Dedifferentiated amniotic fluid mesenchymal stem cell (primary cell): ENCODE measurements around the gene FOXL1.

Source experiments
- DNase-seq: peaks from one replicate; pipeline ENCODE4 v3.0.0-alpha.2; 2016; ENCODE audit errors: extremely low spot score

Gene FOXL1

GRCh38 chr16:86604436-86605193 lies 26.3 kb downstream of the FOXL1 start:
- no peak for DNase-seq

- DNase-seq, result no peak
Measured at GRCh38 chr16:86605950-86606349, 27.6 kb downstream of the FOXL1 start.

- DNase-seq, result no peak
Measured at GRCh38 chr16:86608301-86608747, 30.0 kb downstream of the FOXL1 start.

- DNase-seq, result peak; percentile 90
Measured at GRCh38 chr16:86609115-86609514, 30.8 kb downstream of the FOXL1 start.

DNA sequence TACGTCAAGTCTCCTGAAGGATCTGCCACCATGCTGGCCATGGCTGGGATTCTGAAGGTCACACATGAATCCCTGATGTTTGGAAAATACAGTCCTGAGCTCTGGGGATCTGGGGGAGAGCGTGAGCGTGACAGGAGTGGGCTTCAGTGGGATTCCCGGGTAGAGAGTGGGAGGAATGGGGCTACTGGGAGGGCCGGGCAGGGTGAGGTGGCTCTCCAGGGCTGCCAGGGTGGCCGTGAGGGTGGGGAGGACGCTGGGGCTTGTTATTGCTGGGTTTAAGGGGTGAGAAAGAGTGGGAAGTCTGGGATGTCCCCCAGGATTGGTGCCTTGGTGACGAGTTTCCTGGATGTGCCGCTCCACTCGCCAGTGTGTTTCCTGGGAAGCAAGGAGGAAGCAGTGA lies 31.3 kb downstream of the FOXL1 start:
- no peak for DNase-seq

- no peak for DNase-seq
Measured at GRCh38 chr16:86610779-86611524, 32.6 kb downstream of the FOXL1 start.

- DNase-seq, result no peak
Measured at GRCh38 chr16:86611525-86611855, 33.1 kb downstream of the FOXL1 start.

- DNase-seq, result no peak
Measured at GRCh38 chr16:86611941-86612340, 33.6 kb downstream of the FOXL1 start.

DNA sequence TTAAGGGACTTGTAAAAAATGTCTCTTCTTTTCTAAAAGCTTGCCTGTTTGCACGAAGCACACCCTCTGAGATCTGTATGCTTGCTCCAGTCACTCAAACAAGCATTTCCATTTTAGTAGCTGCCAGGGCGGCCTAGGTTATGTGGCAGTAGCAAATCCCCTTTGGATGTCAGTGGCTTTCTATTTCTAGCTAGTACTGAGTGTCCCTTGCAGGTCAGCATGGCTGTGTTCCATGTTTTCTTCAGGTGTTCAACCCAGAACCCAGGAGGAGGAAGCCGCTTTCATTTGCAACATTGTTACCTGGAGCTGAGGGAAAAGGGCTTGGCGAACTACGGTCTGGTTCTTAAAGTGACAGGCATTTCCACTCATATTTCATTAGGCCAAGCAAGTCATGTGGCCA lies 36.4 kb downstream of the FOXL1 start:
- DNase-seq, result no peak

DNA sequence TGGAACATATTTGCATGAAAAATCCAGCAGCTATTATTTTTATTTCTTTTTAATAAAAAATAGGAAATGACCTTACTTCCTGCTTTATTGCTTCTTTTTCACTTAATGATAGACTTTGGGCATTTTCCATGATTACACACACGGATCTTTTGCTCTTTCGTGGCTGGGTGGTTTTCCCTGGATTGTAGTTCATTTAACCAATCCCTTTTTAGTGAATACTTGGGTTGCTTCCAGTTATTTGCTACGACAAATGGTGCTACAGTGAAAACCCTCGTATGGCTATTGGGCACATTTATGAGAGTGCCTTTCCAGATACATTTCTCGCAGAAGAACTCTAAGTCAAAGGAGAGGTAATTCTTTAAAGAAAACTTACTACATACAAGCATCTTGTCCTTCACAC lies 38.6 kb downstream of the FOXL1 start:
- no peak for DNase-seq

- DNase-seq, result no peak
Measured at GRCh38 chr16:86618431-86619238, 40.3 kb downstream of the FOXL1 start.

DNA sequence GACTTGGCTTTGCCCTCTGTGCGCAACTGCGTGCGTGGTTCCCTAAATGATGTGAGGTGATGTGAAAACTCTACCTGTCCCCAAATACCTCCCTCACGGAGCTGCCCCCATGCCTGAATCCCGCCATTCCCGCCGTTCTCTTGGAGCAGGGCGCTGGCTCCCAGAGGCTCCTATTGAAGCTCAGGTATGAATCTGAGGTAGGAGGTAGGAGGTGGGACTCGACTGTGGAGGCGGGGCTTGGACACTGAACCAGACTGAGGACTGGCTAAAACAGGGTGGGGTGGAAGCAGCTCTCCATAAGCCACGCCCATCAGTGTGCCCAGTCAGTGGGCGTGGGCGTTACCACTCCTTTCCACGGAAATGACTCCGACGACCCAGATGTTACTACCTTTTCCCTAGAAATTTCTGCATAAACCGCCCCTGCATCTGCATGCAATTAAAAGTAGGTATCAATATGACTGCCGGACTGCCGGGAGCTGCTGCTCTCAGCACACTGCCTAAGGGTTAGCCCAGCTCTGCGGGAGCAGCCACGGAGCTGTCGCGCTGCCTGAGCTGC lies 41.0 kb downstream of the FOXL1 start:
- DNase-seq, result no peak

GRCh38 chr16:86620184-86620583 lies 41.8 kb downstream of the FOXL1 start:
- DNase-seq, result no peak

GRCh38 chr16:86621966-86622365 lies 43.6 kb downstream of the FOXL1 start:
- DNase-seq, result no peak

GRCh38 chr16:86622700-86623615 lies 44.6 kb downstream of the FOXL1 start:
- DNase-seq, result no peak

DNA sequence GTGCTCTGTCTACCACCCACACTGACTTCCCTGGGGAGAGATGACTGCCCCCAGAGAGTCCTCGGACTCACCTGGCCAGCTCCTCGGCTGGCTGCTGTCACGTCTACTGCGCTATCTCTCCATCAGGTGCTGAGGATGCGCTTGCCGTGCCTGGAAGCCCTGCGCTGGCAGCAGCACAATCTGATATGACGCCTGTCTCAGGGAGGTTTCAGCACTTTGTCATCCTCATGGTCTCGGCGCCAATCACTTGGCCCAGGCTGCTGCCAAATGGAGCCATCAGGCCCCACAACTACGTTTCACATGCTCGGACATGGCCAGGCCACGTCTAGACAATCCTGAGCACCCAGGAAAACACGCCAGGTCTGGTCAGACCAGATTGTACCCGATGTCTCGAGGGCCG lies 46.7 kb downstream of the FOXL1 start:
- no peak for DNase-seq

- DNase-seq, result no peak
Measured at GRCh38 chr16:86625821-86626220, 47.5 kb downstream of the FOXL1 start.

GRCh38 chr16:86626284-86626683 lies 47.9 kb downstream of the FOXL1 start:
- no peak for DNase-seq

- no peak for DNase-seq
Measured at GRCh38 chr16:86626966-86627365, 48.6 kb downstream of the FOXL1 start.

GRCh38 chr16:86628614-86629013 lies 50.3 kb downstream of the FOXL1 start:
- DNase-seq, result no peak

- no peak for DNase-seq
Measured at GRCh38 chr16:86630471-86630870, 52.1 kb downstream of the FOXL1 start.
